ENCODE measurements around the gene PCDHA13. TPM values are rescaled to one million over a fixed set of nuclear protein-coding genes. Genes with fewer than 3 reads are reported as not detected.

Gene PCDHA13
- total RNA-seq, 1 experiment from 2014 or later: 1.0 TPM

DNA sequence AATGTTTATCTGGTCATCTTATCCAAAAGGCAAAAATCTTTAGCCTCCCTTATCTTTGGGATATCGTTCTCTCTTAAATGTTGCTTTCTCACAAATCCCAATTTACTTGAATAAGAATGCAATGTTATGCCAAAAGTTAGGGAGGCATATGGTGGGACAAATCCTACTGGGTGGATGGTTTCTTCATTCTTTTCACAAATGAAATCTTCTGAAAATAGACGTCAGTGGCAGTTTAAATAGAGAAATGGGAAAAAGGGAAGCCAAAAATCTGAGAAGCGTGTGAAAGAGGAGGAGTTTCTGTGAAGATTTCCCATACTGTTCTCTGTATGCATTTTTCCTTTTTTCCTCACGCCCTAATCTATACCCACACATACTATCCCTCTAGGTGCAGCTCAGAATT lies 41.7 kb downstream of the PCDHA13 start:
- no peak overlapping the region for H3K27ac Mint-ChIP-seq
- no peak overlapping the region for H3K4ac ChIP-seq (ENCODE audit: low read depth, low read length)
- no peak overlapping the region for H3K4me3 Mint-ChIP-seq
- no peaks in the 10 kb centered on the region; the same call in 1 of the 2 replicates for H3K27me3 ChIP-seq (ENCODE audit: insufficient read depth, low read length)
- H3K4me2 ChIP-seq (ENCODE audit: insufficient read depth, insufficient read length, low read length): no peak overlapping the region
- H2BK20ac ChIP-seq (ENCODE audit: low read depth, low read length, poor library complexity, severe bottlenecking): no peak overlapping the region
- H2BK5ac ChIP-seq (ENCODE audit: insufficient read length, low read length): no peak overlapping the region
- H2BK15ac ChIP-seq (ENCODE audit: low read depth, low read length): no peak overlapping the region
- H3K23ac ChIP-seq (ENCODE audit: insufficient read length, low read depth, low read length): no peak overlapping the region
- H3K9me3 Mint-ChIP-seq: no peaks in the 10 kb centered on the region; a peak in 1 of 5 replicates
- H3K4me1 Mint-ChIP-seq: peaks cover 18 to 24% of the 10 kb centered on the region in 2 experiments
- H3K36me3 Mint-ChIP-seq (ENCODE audit: insufficient read depth in 1 of 3, low read depth in 3 of 3): peaks cover 0 to 5% (median 0%) of the 10 kb centered on the region in 3 experiments; a peak in 1 of 7 replicates
- no peak overlapping the region for H3K18ac ChIP-seq (ENCODE audit: insufficient read length, low read depth, low read length)
- TF ChIP-seq, protein P1, sequence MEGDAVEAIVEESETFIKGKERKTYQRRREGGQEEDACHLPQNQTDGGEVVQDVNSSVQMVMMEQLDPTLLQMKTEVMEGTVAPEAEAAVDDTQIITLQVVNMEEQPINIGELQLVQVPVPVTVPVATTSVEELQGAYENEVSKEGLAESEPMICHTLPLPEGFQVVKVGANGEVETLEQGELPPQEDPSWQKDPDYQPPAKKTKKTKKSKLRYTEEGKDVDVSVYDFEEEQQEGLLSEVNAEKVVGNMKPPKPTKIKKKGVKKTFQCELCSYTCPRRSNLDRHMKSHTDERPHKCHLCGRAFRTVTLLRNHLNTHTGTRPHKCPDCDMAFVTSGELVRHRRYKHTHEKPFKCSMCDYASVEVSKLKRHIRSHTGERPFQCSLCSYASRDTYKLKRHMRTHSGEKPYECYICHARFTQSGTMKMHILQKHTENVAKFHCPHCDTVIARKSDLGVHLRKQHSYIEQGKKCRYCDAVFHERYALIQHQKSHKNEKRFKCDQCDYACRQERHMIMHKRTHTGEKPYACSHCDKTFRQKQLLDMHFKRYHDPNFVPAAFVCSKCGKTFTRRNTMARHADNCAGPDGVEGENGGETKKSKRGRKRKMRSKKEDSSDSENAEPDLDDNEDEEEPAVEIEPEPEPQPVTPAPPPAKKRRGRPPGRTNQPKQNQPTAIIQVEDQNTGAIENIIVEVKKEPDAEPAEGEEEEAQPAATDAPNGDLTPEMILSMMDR (conservative IDR thresholded peaks at IDR 0.05): no peak
- no peak overlapping the region for H3K14ac ChIP-seq (ENCODE audit: insufficient read depth, low read length)
- no peak overlapping the region for H4K5ac ChIP-seq (ENCODE audit: insufficient read length, low read depth, low read length)
- WGBS (ENCODE audit: extremely low coverage, insufficient read length, low lambda C conversion rate): no CpG with 5 or more reads among the region's 4 CpGs
- H4K20me1 ChIP-seq (ENCODE audit: control insufficient read depth, insufficient read depth, insufficient read length): no peaks in the 10 kb centered on the region
- no peak overlapping the region for H4K8ac ChIP-seq (replicated peaks; ENCODE audit: insufficient read length, low read depth, low read length)
- no peak overlapping the region for H4K91ac ChIP-seq (ENCODE audit: insufficient read length, low read depth, low read length)
- no peak overlapping the region for H2AFZ ChIP-seq (ENCODE audit: low read length)
- H3K9ac ChIP-seq (ENCODE audit: extremely low read depth, insufficient read length, low read length): no peak overlapping the region
- no peak for DNase-seq
- H2BK12ac ChIP-seq (ENCODE audit: insufficient read length, low read depth, low read length): no peak overlapping the region
- H3K9me3 ChIP-seq (ENCODE audit: control insufficient read depth, low read depth, low read length): no peaks in the 10 kb centered on the region
- no peak overlapping the region for H3K56ac ChIP-seq (ENCODE audit: insufficient read length, low read depth, low read length)
- no peaks in the 10 kb centered on the region for H3K79me2 ChIP-seq (ENCODE audit: insufficient read depth, low read length)
- H2AK5ac ChIP-seq (ENCODE audit: insufficient read length, low read length): no peak overlapping the region
- H3K4me1 ChIP-seq (ENCODE audit: insufficient read depth, low read length): no peaks in the 10 kb centered on the region
- no peaks in the 10 kb centered on the region for H3K79me1 ChIP-seq (ENCODE audit: insufficient read depth, low read depth, low read length, poor library complexity, severe bottlenecking)
- peaks cover 15% of the 10 kb centered on the region for H3K23me2 ChIP-seq (ENCODE audit: insufficient read length, low read depth, low read length, poor library complexity, severe bottlenecking)
- peaks cover 35% of the 10 kb centered on the region for H3K27me3 Mint-ChIP-seq (ENCODE audit: low read depth)
- no peak overlapping the region for H3T11ph ChIP-seq (ENCODE audit: low read length)
- H2BK120ac ChIP-seq (ENCODE audit: low read depth, low read length, poor library complexity, severe bottlenecking): no peak overlapping the region
- H3K27ac ChIP-seq (ENCODE audit: insufficient read length, low read depth, low read length): no peak overlapping the region
